Skeletal muscle tissue (tissue), 4 donors: ENCODE results near the gene ATRIP. TPM values are rescaled to one million over a fixed set of nuclear protein-coding genes. Genes with fewer than 3 reads are reported as not detected.

Experiments
- H3K27ac ChIP-seq: one replicate; pipeline ENCODE4 v1.7.0; 2013; ENCODE audit warnings: mild to moderate bottlenecking, low read depth, low read length, inconsistent platforms
- H3K27me3 ChIP-seq, 3 donors: one replicate each; pipeline ENCODE4 v1.7.0; 2013; ENCODE audit warnings: low read length in 3 of 3; ENCODE audit not compliant: control insufficient read depth in 3 of 3, insufficient read depth in 3 of 3
- H3K36me3 ChIP-seq, 3 donors: one replicate each; pipeline ENCODE4 v1.7.0; 2013; ENCODE audit warnings: low read length in 3 of 3; ENCODE audit not compliant: control insufficient read depth in 3 of 3, insufficient read depth in 3 of 3
- H3K4me1 ChIP-seq, 3 donors: one replicate each; pipeline ENCODE4 v1.7.0; 2013; ENCODE audit warnings: low read length in 3 of 3, mild to moderate bottlenecking in 3 of 3; ENCODE audit not compliant: control insufficient read depth in 3 of 3, insufficient read depth in 3 of 3
- H3K4me3 ChIP-seq, 3 donors: one replicate each; pipeline ENCODE4 v1.7.0; 2013; ENCODE audit warnings: low read length in 3 of 3
- H3K9ac ChIP-seq, 3 donors: one replicate each; pipeline ENCODE4 v1.7.0; 2013; ENCODE audit warnings: low read length in 3 of 3, mild to moderate bottlenecking in 3 of 3, moderate library complexity in 2 of 3, low read depth in 1 of 3
- H3K9me3 ChIP-seq, 3 donors: one replicate each; pipeline ENCODE4 v1.7.0; 2013; ENCODE audit warnings: low read length in 3 of 3; ENCODE audit not compliant: control insufficient read depth in 3 of 3
- total RNA-seq: library from RNA; depleted of rRNA; stranded (reverse); fragments of >200 nt; gene quantifications from one replicate; pipeline ENCODE4 v1.2.3, GENCODE V29; 2014
- donor health status: Osteomylitis.

ATRIP gene
- total RNA-seq, 1 donor from 2014 or later: 4.7 TPM

DNA sequence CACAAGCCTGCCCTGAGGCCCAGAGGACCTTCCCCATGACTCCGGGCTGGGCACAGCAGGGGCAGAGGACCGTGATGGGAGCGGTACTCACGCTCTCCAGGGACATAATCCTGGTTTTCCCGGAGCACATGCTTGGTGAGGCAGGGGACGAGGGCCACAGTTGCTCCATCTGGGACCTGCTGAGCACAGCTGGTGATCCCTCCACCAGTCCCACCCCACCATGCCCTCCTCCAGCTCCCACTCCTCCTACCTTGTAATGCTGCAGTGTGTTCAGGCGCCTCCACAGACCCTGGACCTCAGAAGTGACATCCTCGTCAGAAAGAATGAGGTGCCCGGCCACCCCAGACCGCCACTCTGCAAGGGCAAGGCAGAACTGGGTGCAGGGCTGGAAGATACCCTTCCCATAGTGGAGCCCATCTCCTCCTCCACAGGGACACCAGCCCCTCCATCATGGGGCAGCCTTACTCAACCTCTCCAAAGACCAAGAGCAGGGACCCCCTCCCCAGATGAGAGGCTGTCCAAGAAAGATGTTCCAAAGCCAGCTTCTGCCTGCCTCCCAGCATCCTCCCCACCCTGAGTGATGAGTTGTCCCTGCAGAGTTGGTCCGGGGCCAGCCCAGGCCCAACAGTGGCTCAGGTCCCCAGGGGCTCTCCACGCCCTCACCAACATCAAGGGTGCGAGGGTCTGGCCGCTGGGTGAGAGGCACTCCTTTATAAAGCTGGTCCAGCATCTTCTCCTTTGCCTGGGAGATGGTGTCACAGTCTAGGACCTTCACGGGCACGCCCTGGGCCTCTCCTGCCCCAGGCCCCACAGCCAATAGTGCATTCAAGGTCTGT is 36.1 kb upstream of the ATRIP start:
- Histone ChIP-seq H3K4me3 (no peak overlapping the region), H3K36me3 (peaks cover 0 to 16% (median 13%) of the 10 kb centered on the region in 3 donors), H3K9me3 (no peaks in the 10 kb centered on the region), H3K27ac (no peak overlapping the region), H3K27me3 (no peaks in the 10 kb centered on the region), H3K4me1 (no peaks in the 10 kb centered on the region), H3K9ac (no peak overlapping the region)

DNA sequence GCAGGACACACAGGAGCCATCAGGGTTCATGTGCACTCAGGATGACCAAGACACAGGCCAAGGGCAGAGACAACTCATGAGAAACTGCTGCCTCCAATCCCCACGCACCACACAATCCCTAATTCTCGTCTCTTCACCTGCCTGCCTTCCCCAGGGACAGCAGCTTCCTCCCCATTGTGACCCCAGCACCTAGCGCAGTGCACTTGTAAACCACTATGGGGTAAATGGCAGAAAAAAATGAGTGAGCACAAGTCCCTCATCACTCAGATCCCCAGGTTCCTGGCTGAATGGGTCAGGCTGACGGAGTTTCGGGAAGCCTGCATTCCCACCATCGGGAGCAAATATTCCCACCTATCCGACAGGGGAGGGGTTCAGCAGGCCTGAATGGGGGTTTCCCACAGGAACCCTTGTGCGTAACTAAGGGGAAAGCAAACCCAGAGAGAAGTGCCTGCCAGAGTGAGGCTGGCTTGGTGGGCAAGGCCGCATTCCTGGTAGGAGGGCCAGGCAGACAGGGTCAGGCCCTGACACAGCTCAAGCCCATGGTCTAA is 35.4 kb upstream of the ATRIP start:
- H3K4me1 ChIP-seq: no peaks in the 10 kb centered on the region
- no peak overlapping the region for H3K4me3 ChIP-seq
- no peak overlapping the region for H3K27ac ChIP-seq
- peaks cover 0 to 16% (median 15%) of the 10 kb centered on the region in 3 donors for H3K36me3 ChIP-seq
- H3K9me3 ChIP-seq: no peaks in the 10 kb centered on the region
- no peak overlapping the region for H3K9ac ChIP-seq
- no peaks in the 10 kb centered on the region for H3K27me3 ChIP-seq

DNA sequence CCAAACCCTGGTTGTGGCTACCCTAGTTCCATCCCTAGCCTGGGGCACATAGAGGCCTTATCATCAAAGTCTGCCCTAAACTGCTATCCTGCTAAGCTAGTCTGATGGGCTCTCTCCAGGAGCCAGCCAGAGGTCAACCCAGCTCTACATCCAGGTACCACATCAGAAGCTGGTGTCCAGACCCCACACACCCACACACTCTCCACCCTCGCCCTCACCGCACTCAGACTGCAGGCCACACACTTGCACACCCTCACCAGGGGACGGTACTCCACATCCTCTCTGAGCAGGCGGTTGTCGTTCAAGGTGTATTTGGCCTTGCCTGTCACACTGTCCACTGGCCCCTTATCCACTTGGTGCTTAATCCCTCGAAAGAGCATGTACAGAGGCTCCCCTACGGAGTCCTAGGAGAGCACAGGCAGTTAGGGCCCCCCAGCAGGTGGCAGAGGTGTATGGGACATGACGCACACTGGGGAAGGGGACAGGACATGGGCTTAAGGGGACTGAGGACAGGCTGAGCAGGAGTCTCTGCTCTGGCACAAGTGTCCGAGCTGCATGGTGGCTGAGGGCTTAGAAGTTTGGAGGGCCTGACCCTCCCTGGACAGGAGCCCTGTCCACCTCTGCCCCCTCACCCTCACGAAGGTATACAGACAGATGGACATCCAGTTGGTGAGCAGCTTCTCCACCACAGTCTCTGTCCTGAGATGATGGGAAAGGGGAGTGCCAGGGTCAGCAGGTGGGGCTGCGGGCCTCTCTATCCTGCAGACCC is 34.7 kb upstream of the ATRIP start:
- H3K4me1 ChIP-seq: no peaks in the 10 kb centered on the region
- no peak overlapping the region for H3K9ac ChIP-seq
- no peak overlapping the region for H3K27ac ChIP-seq
- H3K36me3 ChIP-seq: peaks cover 0 to 15% (median 11%) of the 10 kb centered on the region in 3 donors
- H3K4me3 ChIP-seq: no peak overlapping the region
- H3K9me3 ChIP-seq: no peaks in the 10 kb centered on the region
- H3K27me3 ChIP-seq: no peaks in the 10 kb centered on the region

DNA sequence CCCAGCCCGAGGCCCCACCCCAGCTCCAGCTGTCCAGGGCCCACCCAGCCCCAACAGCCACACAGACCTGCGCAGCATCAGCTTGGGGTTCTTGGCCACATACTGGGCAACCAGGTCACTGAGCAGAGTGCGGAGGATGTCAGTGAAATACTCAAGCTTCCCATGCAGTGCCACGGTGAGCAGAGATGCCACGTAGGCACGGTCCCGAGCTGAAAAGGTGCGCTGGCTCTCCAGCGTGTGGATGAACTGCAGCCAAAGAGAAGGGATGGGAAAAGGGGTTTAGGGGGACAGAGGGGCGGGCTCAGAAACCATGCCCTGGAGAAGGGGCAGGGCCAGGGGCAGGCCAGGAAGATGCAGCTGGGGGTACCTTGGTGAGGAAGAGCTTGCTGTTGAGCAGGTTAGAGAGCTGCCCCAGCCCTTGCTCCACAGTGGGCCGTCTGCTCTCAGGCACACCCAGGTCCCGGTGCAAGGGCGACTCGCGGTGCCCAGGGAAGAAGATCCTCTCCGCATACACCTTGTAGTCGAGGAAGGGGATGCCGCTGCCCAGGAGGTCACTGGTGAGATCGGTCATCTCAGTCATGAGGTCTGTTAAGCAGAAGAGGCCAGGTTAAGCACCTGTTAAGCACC is 34.0 kb upstream of the ATRIP start:
- Histone ChIP-seq H3K36me3 (peaks cover 0 to 15% (median 11%) of the 10 kb centered on the region in 3 donors), H3K9ac (no peak overlapping the region), H3K27me3 (no peaks in the 10 kb centered on the region), H3K4me3 (no peak overlapping the region), H3K27ac (no peak overlapping the region), H3K4me1 (no peaks in the 10 kb centered on the region), H3K9me3 (no peaks in the 10 kb centered on the region)

DNA sequence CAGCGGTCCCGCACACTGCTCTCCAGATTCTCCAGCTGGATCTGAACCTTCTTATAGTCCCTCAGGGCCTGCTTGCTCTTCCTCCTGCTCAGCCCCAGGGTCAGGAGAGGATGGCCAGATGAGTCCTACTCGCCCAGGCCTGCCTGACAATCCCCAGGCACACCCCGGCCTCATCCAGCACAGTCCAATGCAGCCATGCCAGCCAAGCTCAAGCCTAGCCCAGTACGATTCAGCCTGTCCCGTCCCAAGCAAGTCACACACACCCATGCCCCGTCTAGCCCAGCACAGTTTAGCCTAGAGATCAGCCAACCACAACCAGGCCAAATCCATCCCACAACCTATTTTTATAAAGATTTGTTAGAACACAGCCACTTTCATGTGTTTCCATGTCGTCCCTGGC is 33.5 kb upstream of the ATRIP start:
- H3K4me3 ChIP-seq: no peak overlapping the region
- no peaks in the 10 kb centered on the region for H3K4me1 ChIP-seq
- H3K9ac ChIP-seq: no peak overlapping the region
- H3K9me3 ChIP-seq: no peaks in the 10 kb centered on the region
- H3K36me3 ChIP-seq: peaks cover 0 to 15% (median 11%) of the 10 kb centered on the region in 3 donors
- no peak overlapping the region for H3K27ac ChIP-seq
- H3K27me3 ChIP-seq: no peaks in the 10 kb centered on the region

DNA sequence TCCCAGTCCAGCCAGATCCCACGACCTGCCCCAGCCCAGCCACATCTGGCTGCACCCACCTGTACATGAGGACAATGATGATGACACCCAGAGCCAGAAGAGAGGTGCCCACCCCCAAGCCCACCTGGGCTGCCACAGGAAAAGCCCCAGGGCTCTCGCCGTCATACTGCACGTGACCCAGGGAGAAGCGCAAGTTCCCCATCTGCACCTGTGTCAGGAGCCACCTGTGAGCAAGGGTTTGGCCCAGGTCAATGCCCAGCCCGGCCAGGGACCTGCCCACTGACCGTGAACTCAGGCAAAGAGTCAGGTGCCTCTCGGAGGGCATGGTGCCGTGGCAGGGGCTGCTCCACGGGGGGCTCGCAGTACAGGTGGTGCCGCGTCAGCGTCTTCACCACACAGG is 32.9 kb upstream of the ATRIP start:
- H3K9me3 ChIP-seq: no peaks in the 10 kb centered on the region
- H3K27me3 ChIP-seq: no peaks in the 10 kb centered on the region
- H3K9ac ChIP-seq: no peak overlapping the region
- no peak overlapping the region for H3K4me3 ChIP-seq
- H3K27ac ChIP-seq: no peak overlapping the region
- H3K4me1 ChIP-seq: no peaks in the 10 kb centered on the region
- H3K36me3 ChIP-seq: peaks cover 0 to 15% (median 11%) of the 10 kb centered on the region in 3 donors

DNA sequence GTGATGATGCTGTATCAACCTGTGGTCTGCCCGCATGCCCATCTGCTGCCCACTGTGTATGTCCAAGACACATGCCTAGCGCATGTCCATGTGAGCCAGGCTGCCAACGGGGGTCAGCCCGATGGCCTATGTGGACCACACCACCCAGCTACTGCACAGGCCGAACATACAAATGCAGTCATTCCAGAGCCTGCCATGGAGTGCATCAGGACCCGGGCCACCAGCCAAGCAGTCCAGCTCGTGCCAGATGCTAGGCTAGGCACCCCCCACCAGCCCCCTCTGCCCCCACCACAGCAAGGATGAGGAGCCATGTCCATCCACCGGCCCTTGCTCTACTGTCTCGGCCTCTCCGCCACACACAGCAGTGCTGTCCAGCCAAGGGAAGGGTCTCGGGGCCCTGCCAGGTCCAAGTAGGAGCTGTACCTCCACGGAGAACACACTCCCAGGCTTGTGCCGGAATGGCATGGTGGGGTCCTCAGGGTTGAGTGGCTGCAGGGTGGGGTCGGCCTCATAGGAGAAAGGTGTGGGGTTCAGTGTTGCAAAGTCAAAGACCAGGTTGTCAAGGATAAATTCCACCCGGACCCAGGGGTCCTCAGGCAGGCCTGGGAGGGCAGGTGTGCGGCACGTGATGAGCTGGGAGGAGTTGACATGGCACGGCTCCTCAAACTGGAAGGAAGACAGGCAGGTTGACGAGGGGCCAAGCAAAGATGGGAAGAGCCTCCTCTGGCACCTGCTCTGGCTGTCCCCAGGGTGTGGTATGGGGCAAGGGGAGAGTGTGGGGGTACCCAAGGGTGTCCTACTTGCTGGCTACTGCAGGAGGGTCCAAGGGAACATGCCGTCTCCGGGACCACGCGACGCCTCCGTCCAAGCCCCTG is 31.9 kb upstream of the ATRIP start:
- peaks cover 0 to 10% (median 8%) of the 10 kb centered on the region in 3 donors for H3K36me3 ChIP-seq
- H3K9ac ChIP-seq: no peak overlapping the region
- H3K27ac ChIP-seq: no peak overlapping the region
- H3K4me3 ChIP-seq: no peak overlapping the region
- no peaks in the 10 kb centered on the region for H3K27me3 ChIP-seq
- H3K4me1 ChIP-seq: no peaks in the 10 kb centered on the region
- H3K9me3 ChIP-seq: no peaks in the 10 kb centered on the region

DNA sequence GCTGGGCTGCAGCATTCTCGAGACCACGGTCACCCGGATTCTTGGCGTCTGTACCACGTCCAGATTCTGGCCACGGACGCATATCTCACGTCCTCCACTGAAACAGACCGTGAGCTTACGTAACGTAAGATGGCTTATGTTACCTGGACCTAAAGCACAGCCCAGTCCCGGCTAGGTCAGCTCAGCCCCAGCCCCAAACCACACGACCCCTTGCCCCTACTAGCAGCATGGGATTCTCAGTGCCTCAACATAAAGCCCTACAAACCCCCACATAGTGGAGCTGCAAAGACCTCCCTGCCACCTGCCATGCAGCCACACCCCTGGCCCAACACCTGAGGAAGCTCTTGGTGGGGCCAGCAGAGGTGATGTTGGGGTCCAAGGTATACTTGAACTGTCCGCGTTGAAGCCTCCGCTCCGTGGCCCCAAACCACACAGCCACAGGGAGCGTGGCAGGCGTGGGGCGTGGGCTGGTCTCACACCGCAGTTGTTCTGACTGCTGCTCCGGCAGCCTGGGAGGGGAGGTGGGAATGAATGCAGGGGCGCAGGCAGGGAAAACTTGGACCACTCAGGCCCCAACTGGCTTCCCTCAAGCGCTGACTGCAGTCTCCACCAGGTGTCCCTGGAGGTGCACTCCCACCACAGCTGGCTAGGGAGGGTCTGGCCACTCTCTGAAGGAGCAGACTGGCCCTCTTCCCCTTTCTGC is 31.1 kb upstream of the ATRIP start:
- no peaks in the 10 kb centered on the region for H3K4me1 ChIP-seq
- H3K27ac ChIP-seq: no peak overlapping the region
- H3K9ac ChIP-seq: no peak overlapping the region
- H3K4me3 ChIP-seq: no peak overlapping the region
- H3K27me3 ChIP-seq: no peaks in the 10 kb centered on the region
- peaks cover 0 to 10% (median 7%) of the 10 kb centered on the region in 3 donors for H3K36me3 ChIP-seq
- H3K9me3 ChIP-seq: no peaks in the 10 kb centered on the region

DNA sequence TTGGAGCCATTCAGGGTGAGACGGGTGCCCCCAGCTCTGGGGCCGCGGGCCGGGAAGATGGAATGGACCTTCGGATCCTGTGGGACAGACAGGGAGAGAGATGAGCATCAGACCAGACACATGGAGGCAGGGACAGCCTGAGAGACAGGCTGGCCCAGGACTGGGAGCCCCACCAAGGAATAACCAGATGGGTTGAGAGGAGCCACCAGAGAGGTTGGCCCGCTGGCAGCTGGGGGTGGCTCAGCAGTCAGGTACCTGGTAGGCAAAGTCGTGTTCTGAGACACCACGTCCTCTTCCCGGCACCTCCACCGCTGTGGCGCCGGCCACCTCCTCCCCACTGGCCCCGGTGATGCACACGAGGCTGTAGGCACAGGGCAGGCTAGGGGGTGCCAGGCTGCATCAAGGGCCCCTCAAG is 30.4 kb upstream of the ATRIP start:
- Histone ChIP-seq H3K4me1 (no peaks in the 10 kb centered on the region), H3K36me3 (peaks cover 0 to 10% (median 7%) of the 10 kb centered on the region in 3 donors), H3K9me3 (no peaks in the 10 kb centered on the region), H3K9ac (no peak overlapping the region), H3K4me3 (no peak overlapping the region), H3K27me3 (peaks cover 0 to under 1% (median 0%) of the 10 kb centered on the region in 3 donors), H3K27ac (no peak overlapping the region)
